Activated CD4-positive, alpha-beta T cell treated with anti-CD3 and anti-CD28 coated beads for 36 hours (primary cell): ENCODE results near the gene TBC1D8. TPM values are rescaled to one million over a fixed set of nuclear protein-coding genes. Genes with fewer than 3 reads are reported as not detected.

Experiments
- ATAC-seq: fragments of 200-7000 bp; cut with Tn5 transposase; one replicate; pipeline ENCODE4 v1.10.0; 2021; ENCODE audit warnings: mild to moderate bottlenecking, moderate library complexity
- CTCF ChIA-PET: fragments of 350-600 bp; sonication (Branson Sonifier 250); formaldehyde crosslinking; loops from one replicate; lab custom pipeline; 2021; ENCODE audit warnings: antibody characterized with exemption; lab: Charles Lee
- POLR2A ChIA-PET: fragments of 350-600 bp; sonication (Branson Sonifier 250); formaldehyde crosslinking; loops from one replicate; lab custom pipeline; 2021; ENCODE audit warnings: antibody characterized with exemption, inconsistent platforms; lab: Charles Lee
- DNase-seq: peaks from one replicate; pipeline ENCODE4 v3.0.0-alpha.2; 2020
- H3K27ac Mint-ChIP-seq: one replicate; pipeline ENCODE4 v1.8.0; 2021; ENCODE audit warnings: mixed read lengths
- H3K27me3 Mint-ChIP-seq: one replicate; pipeline ENCODE4 v1.8.0; 2021; ENCODE audit warnings: mixed read lengths
- H3K36me3 Mint-ChIP-seq: one replicate; pipeline ENCODE4 v1.8.0; 2021; ENCODE audit warnings: low read depth, mixed read lengths
- H3K4me1 Mint-ChIP-seq: one replicate; pipeline ENCODE4 v1.8.0; 2021; ENCODE audit warnings: mixed read lengths
- H3K4me3 Mint-ChIP-seq: one replicate; pipeline ENCODE4 v1.8.0; 2021; ENCODE audit warnings: mild to moderate bottlenecking, moderate library complexity, mixed read lengths
- H3K9me3 Mint-ChIP-seq: one replicate; pipeline ENCODE4 v1.8.0; 2021; ENCODE audit warnings: low read depth, mixed read lengths
- intact Hi-C, 2 experiments: fragments of 100-400 bp; cut with DNase I in 1 of 2; cut with micrococcal nuclease in 1 of 2; formaldehyde crosslinking; loops; one replicate each; pipeline versions ENCODE4 v1.14.2 to v1.15.1; 2022 to 2024; cut with DNase I, micrococcal nuclease
- total RNA-seq, 2 experiments: library from RNA; stranded (reverse); gene quantifications; one replicate each; pipeline ENCODE4 v1.2.3, GENCODE V29; 2021

Gene TBC1D8
- total RNA-seq, 2 experiments from 2014 or later: 3.3 to 3.4 TPM

DNA sequence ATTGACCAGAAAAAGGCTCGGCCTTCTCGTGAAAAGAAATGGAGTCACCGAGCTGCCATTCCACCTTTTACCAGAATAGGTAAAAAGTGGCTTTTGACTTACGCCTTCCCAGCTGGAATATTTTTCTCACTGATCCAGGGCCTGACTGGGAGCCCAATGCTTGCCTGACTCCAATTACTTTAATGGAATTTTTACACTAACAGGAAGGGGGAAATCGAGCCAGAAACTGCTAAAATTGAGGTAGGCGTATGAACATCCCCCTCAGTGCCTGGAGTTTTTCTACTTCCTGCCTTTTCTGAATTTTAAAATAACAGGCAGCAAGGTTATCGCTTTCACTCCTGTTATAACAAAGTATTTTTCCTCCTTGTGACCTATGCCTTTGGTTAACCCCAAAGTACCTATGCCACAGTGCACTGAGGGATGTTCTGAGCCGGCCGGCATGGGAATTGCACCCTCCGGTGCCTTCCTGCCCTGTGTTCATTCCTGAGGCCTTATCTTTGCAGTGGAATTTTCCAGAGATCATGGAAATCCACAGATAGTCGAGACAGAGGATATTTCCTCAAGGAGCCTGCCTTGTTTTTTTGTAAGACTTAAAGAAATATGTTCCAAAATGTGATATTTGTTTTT lies 167.4 kb downstream of the TBC1D8 start:
- no peak overlapping the region for H3K27ac Mint-ChIP-seq
- no peaks in the 10 kb centered on the region for H3K9me3 Mint-ChIP-seq
- intact Hi-C loops: loop anchor here (2.0 to 10.0 kb wide), 4 partner anchors 169 to 721 kb away; no protein-coding TSS in a partner anchor

DNA sequence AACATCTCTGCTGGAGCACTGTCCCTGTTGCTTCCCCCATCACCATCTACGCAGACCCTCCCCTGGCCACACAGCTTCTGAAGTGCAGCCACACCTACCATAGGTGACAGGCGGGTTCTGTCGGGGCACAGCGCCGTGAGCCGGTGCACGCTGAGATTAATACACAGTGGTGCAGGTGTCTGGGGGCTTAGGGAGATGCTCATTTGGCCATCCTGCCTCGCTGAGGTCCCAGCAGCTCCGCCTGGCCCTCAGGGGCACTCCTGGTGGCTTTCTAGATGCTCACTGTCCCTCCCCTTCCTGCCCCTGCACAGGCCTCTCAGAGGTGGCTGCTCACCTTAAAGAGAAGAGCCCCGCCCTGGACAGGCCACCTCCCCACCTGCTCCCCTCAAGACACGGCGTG lies 168.0 kb downstream of the TBC1D8 start:
- POLR2A ChIA-PET: no interaction called here
- ATAC-seq: no peak

More for the DNA sequence above, 167.4 kb downstream of the TBC1D8 start:
- Mint-ChIP-seq H3K4me3 (no peak overlapping the region), H3K36me3 (no peaks in the 10 kb centered on the region), H3K4me1 (peaks cover 2% of the 10 kb centered on the region), H3K27me3 (peaks cover 2% of the 10 kb centered on the region)
- DNase-seq (no peak), ATAC-seq (no peak)
- ChIA-PET POLR2A (no interaction called here), CTCF (interaction anchor here (0.6 to 2.1 kb wide), 4 partner anchors 224 to 377 kb away, joined by 3 to 11 read pairs (median 6); no protein-coding TSS in a partner anchor)

DNA sequence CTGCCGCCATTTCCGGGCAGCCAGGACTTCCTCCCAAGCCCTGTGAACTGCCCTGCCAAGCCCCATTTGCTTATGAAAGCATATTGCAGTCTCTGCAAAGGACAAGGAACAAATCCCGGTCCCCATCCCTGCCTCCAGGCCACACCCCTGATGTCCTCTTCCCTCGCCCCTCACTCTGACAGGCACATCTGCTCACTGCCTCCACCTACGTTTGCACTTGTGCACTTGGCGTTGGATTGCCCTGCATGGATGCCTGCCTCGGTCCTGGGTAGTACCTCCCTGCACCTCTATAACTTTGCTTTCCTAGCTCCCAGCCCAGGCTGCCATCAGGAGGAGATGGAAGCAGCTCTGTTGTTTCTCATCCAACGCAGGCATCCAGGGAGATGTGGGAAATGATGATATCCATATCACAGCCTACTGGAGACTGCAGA lies 168.7 kb downstream of the TBC1D8 start:
- no peak overlapping the region for H3K4me3 Mint-ChIP-seq
- POLR2A ChIA-PET: no interaction called here
- H3K36me3 Mint-ChIP-seq: no peaks in the 10 kb centered on the region
- ATAC-seq (no peak), DNase-seq (no peak)
- H3K27ac Mint-ChIP-seq: no peak overlapping the region
- intact Hi-C loops: loop anchor here (10.0 kb wide), 2 partner anchors 168 to 558 kb away; no protein-coding TSS in a partner anchor
- no peaks in the 10 kb centered on the region for H3K9me3 Mint-ChIP-seq
- CTCF ChIA-PET: interaction anchor here (0.9 to 2.1 kb wide), 5 partner anchors 26 to 376 kb away, joined by 3 to 11 read pairs (median 7); no protein-coding TSS in a partner anchor
- H3K27me3 Mint-ChIP-seq: peaks cover 2% of the 10 kb centered on the region
- peaks cover 2% of the 10 kb centered on the region for H3K4me1 Mint-ChIP-seq

More for the DNA sequence above, 168.0 kb downstream of the TBC1D8 start:
- intact Hi-C loops: loop anchor here (10.0 kb wide), 2 partner anchors 168 to 558 kb away; no protein-coding TSS in a partner anchor
- Mint-ChIP-seq H3K4me1 (peaks cover 2% of the 10 kb centered on the region), H3K27me3 (peaks cover 2% of the 10 kb centered on the region), H3K27ac (no peak overlapping the region), H3K4me3 (no peak overlapping the region), H3K36me3 (no peaks in the 10 kb centered on the region), H3K9me3 (no peaks in the 10 kb centered on the region)
- no peak for DNase-seq
- CTCF ChIA-PET: interaction anchor here (0.7 to 2.1 kb wide), 5 partner anchors 27 to 376 kb away, joined by 3 to 11 read pairs (median 7); no protein-coding TSS in a partner anchor

DNA sequence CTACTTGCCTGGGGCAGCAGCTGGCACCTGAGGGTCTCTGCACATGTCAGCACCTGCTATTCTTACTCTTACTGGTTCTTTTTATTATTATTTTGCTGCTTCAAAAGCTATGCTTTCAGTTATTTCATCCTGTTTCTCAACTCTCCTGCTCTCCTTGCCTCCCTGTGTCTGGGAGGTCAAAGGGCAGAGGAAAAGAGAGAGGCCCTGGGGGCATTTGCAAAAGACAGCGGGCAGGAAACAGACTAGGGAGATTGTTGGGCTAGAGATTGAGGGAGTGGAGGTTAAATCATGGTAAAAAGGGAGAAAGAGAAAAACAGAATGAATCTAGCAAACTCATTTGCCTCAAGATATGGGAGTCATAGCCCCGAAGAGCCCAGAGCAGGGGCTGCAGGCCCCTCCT lies 170.2 kb downstream of the TBC1D8 start:
- POLR2A ChIA-PET: no interaction called here
- no peak for ATAC-seq
- intact Hi-C loops: loop anchor here (10.0 kb wide), 2 partner anchors 166 to 556 kb away; no protein-coding TSS in a partner anchor

DNA sequence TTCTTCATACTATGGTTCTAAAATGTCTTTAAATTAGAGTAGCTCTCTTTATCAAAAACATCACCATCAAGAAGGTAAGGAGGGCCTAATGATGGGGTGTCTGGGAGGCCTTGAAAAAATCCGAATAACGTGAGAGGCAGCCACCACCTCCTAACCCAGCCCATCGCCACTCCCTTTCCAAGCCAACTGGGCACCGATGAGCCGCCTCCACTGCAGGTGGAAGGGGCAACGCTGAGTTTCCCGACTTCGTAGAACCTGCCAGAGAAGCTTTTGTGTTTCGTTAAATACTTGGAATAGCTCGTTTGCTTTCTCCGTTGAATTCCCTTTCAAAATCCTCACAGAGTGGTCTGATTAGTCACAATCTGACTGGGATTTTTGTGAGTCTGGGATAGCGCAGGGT lies 171.1 kb downstream of the TBC1D8 start:
- Mint-ChIP-seq H3K4me3 (no peak overlapping the region), H3K9me3 (no peaks in the 10 kb centered on the region), H3K36me3 (no peaks in the 10 kb centered on the region), H3K27ac (no peak overlapping the region), H3K27me3 (peaks cover 2% of the 10 kb centered on the region), H3K4me1 (peaks cover 2% of the 10 kb centered on the region)
- DNase-seq: no peak
- intact Hi-C loops: loop anchor here (10.0 kb wide), 2 partner anchors 165 to 555 kb away; no protein-coding TSS in a partner anchor
- ATAC-seq: no peak
- ChIA-PET CTCF (interaction anchor here (1.1 kb wide), 1 partner anchor 374 kb away, joined by 5 read pairs; no protein-coding TSS in a partner anchor), POLR2A (no interaction called here)

More for the DNA sequence above, 170.2 kb downstream of the TBC1D8 start:
- peaks cover 2% of the 10 kb centered on the region for H3K4me1 Mint-ChIP-seq
- no peaks in the 10 kb centered on the region for H3K9me3 Mint-ChIP-seq
- DNase-seq: no peak
- peak overlapping the region; percentile 61 for H3K27ac Mint-ChIP-seq
- H3K36me3 Mint-ChIP-seq: no peaks in the 10 kb centered on the region
- H3K4me3 Mint-ChIP-seq: no peak overlapping the region
- H3K27me3 Mint-ChIP-seq: peaks cover 2% of the 10 kb centered on the region
- CTCF ChIA-PET: interaction anchor here (2.0 kb wide), 1 partner anchor 250 kb away, joined by 7 read pairs; no protein-coding TSS in a partner anchor

DNA sequence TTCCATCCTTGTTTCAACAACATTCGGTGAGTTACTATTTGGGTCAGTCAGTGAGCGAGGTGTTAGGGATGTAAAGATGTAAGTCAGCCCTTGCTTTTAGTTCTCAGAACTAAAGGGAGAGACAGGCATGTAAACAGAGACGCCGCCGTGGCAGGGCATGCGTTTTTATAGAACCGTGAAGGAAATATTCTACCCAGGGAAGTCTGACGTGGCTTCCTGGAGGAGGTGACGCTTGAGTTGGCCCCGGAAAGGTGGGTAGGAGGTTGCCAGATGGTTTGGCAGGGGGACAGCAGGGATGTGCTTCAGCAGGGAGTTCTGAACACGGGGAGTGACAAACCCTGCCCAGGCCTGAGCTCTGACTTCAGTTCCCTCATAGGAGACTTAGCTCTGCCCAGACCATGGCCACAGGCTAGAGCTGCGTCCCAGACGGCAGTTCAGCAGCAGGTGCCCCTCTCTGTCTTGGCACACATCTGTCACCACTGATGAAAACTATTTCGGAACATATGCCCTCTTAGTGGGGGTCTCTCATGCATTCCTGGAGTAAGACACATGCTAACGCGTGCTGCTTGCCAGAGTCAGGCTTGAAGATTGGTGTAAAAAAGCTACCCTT lies 172.5 kb downstream of the TBC1D8 start:
- H3K36me3 Mint-ChIP-seq: no peaks in the 10 kb centered on the region
- no peaks in the 10 kb centered on the region for H3K27me3 Mint-ChIP-seq
- no peak overlapping the region for H3K4me3 Mint-ChIP-seq
- no peaks in the 10 kb centered on the region for H3K9me3 Mint-ChIP-seq
- no peaks in the 10 kb centered on the region for H3K4me1 Mint-ChIP-seq
- no peak for DNase-seq
- POLR2A ChIA-PET: interaction anchor here (1.0 kb wide), 1 partner anchor 9 kb away, joined by 3 read pairs; no protein-coding TSS in a partner anchor
- ATAC-seq: no peak
- CTCF ChIA-PET: interaction anchor here (0.6 to 0.7 kb wide), 3 partner anchors 16 to 370 kb away, joined by 3 to 4 read pairs (median 3); no protein-coding TSS in a partner anchor
- no peak overlapping the region for H3K27ac Mint-ChIP-seq
- intact Hi-C loops: no loop called here

DNA sequence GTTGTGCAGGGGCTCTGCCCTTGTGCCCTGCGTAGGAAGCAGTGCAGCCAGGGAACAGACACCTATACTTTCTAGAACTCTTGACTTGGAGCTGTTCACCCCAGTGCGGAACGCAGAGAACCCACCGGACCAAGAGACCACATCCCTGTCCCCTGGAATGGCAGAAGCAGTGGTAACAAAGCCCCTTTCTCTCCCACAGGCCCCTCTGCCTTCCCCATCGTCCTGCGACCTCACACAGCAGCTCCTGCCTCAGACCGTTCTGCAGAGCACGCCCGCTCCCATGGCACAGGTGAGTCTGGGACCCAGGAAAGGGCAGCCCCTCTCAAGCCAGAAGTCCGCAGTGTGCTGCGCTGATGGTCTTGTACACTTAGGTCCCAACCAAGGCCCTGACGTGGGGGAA lies 173.7 kb downstream of the TBC1D8 start:
- intact Hi-C loops: no loop called here
- ATAC-seq (no peak), DNase-seq (no peak)
- no peaks in the 10 kb centered on the region for H3K36me3 Mint-ChIP-seq
- no peaks in the 10 kb centered on the region for H3K4me1 Mint-ChIP-seq
- H3K27me3 Mint-ChIP-seq: no peaks in the 10 kb centered on the region
- no peak overlapping the region for H3K27ac Mint-ChIP-seq
- H3K4me3 Mint-ChIP-seq: no peak overlapping the region
- ChIA-PET POLR2A (no interaction called here), CTCF (no interaction called here)
- no peaks in the 10 kb centered on the region for H3K9me3 Mint-ChIP-seq

DNA sequence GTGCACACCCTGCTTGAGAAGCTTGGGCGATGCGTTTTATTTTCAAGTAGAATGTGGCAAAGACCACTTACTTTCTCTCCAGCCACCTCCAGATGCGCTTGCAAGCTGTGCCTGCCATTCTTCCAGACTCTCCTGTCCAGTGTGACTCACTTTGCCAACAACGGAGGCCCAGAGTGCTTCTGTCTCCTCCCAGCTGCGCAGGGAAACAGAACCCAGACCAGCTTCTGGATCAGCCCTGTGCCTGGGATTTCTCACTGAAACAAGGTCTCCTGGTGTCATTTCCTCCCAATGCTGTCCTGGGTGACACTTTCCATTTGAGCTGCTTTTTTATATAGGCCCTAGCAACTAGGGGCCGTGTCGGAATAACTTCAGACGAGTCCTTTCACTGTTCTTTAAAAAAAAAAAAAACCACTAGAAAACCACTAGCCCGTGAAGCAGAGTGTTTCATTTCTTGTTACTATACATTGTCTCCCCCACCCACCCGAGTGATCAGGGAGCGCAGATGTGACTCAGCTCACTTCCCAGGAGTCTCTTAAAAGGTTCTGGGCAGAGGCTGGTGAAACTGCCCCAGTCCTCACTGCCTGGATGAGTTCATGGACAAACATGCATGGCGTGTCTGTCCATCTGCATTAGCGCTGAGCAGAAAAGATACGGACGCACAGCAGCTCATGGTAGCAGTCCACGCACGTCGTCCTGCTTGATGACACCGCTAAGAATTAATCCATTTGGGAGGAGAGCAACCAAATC lies 174.4 kb downstream of the TBC1D8 start:
- no peak for ATAC-seq
- H3K36me3 Mint-ChIP-seq: no peaks in the 10 kb centered on the region

DNA sequence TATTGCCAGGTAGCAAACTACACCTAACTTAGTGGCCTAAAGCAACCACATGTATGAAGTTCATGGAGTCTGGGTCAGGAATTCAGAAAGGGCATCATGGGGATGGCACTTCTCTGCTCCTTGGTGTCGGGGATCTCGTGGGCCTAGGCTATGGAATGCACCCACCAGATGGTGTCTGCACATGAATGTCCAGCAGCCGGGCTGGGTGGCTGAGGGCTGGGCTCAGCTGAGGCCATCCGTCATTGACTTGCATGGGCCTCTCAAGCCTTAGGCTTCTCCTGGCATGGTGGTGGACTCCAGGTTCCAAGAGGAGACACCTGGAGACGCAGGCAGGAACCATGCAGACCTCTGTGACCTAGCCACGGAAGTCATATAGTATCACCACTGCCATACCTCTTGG lies 175.1 kb downstream of the TBC1D8 start:
- ATAC-seq (no peak), DNase-seq (no peak)
- Mint-ChIP-seq H3K36me3 (peaks cover 2% of the 10 kb centered on the region), H3K9me3 (no peaks in the 10 kb centered on the region), H3K27me3 (no peaks in the 10 kb centered on the region), H3K4me3 (no peak overlapping the region), H3K27ac (no peak overlapping the region), H3K4me1 (no peaks in the 10 kb centered on the region)
- intact Hi-C loops: no loop called here
- POLR2A ChIA-PET: no interaction called here
- CTCF ChIA-PET: no interaction called here

More for the DNA sequence above, 174.4 kb downstream of the TBC1D8 start:
- no peaks in the 10 kb centered on the region for H3K9me3 Mint-ChIP-seq
- no peak overlapping the region for H3K4me3 Mint-ChIP-seq
- POLR2A ChIA-PET: no interaction called here
- CTCF ChIA-PET: no interaction called here
- no peak for DNase-seq
- no peak overlapping the region for H3K27ac Mint-ChIP-seq
- H3K4me1 Mint-ChIP-seq: no peaks in the 10 kb centered on the region
- H3K27me3 Mint-ChIP-seq: no peaks in the 10 kb centered on the region
- intact Hi-C loops: no loop called here

DNA sequence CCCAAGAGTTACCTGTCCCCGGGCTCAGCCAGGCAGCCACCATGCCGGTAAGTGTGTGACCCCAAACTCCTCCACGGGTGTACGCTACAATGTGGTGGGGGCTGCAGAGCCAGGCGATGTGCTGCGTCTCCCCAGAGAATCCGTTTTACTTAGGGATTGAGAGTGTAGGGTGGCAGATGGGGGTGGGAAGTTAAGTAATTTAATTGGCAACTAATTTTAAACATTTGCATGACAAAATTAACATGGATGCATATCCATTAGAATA lies 175.7 kb downstream of the TBC1D8 start:
- CTCF ChIA-PET: no interaction called here
- H3K4me1 Mint-ChIP-seq: no peaks in the 10 kb centered on the region

DNA sequence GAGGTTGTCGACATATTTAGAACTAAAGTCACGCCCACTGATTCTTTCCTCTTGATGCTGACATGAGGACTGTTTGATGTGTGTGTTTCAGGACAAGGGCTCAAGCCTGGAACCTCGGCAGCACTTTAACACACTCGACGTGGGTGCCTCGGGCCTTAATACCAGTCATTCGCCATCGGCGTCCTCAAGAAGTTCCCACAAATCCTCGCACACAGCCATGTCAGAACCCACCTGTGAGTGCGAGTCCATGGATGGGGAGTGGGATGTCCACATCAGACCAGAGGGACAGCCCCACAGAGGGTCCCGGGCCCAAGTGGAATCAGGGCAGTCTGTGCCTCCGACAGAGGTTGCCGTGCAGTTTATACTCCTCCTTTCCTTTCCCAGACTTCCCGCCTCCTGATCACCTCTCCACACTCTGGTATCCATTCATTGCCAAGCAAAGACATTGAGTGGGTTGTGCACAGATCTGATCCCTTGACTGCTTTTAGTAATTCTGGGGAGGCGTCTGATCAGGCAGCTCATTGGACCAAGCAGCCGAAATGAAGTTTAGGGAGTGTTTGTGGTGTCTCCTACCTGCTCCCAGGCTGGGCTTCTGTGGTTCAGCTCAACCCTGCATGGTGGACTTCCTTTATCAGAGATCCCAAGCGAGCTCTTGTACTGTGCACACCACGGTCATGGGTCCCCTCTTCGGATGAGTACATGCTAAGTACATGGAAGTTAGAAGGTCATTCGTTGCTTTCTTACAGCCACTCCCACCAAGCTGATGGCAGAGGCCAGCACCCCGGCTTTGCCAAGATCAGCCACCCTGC lies 176.3 kb downstream of the TBC1D8 start:
- ChIA-PET POLR2A (no interaction called here), CTCF (no interaction called here)
- no peaks in the 10 kb centered on the region for H3K9me3 Mint-ChIP-seq
- intact Hi-C loops: no loop called here
- no peak for ATAC-seq
- no peak overlapping the region for H3K4me3 Mint-ChIP-seq
- H3K36me3 Mint-ChIP-seq: peaks cover 2% of the 10 kb centered on the region
- H3K4me1 Mint-ChIP-seq: no peaks in the 10 kb centered on the region
- H3K27ac Mint-ChIP-seq: no peak overlapping the region
- no peaks in the 10 kb centered on the region for H3K27me3 Mint-ChIP-seq
- DNase-seq: no peak

More for the DNA sequence above, 175.7 kb downstream of the TBC1D8 start:
- H3K4me3 Mint-ChIP-seq: no peak overlapping the region
- peaks cover 2% of the 10 kb centered on the region for H3K36me3 Mint-ChIP-seq
- no peaks in the 10 kb centered on the region for H3K9me3 Mint-ChIP-seq
- H3K27me3 Mint-ChIP-seq: no peaks in the 10 kb centered on the region
- DNase-seq (no peak), ATAC-seq (no peak)
- intact Hi-C loops: no loop called here
- no peak overlapping the region for H3K27ac Mint-ChIP-seq
- POLR2A ChIA-PET: no interaction called here
